Psoas muscle (tissue), 8 donors: ENCODE data around the gene SMCO1. TPM values are rescaled to one million over a fixed set of nuclear protein-coding genes. Genes with fewer than 3 reads are reported as not detected.
A peak's percentile ranks its signal among the peaks of the same experiment; 100 is the strongest.
"Not testable (repeated sequence)": the region's sequence is repeated elsewhere in the genome, so short reads cannot be mapped to it uniquely, and the experiment has no call there.

Source experiments
- ATAC-seq, 4 donors: fragments of 200-7000 bp; cut with Tn5 transposase; one replicate each; pipeline ENCODE4 v1.9.1; 2020; ENCODE audit warnings: moderate library complexity in 3 of 4, mild to moderate bottlenecking in 2 of 4
- DNase-seq, 2 donors: peaks; one replicate each; pipeline ENCODE4 v3.0.0-alpha.2; 2020
- H3K27ac ChIP-seq: fragments of 200-600 bp; one replicate; pipeline ENCODE4 v1.8.0; 2022
- H3K27me3 ChIP-seq, 3 donors: fragments of 200-600 bp in 1 of 3; one replicate each; pipeline versions ENCODE4 v1.6.1 to v1.8.0; 2013 to 2022; ENCODE audit warnings: low read length in 2 of 3, mild to moderate bottlenecking in 2 of 3, moderate library complexity in 1 of 3; ENCODE audit not compliant: insufficient read depth in 3 of 3
- H3K36me3 ChIP-seq, 2 donors: fragments of 200-600 bp in 1 of 2; one replicate each; pipeline versions ENCODE4 v1.6.1 to v1.8.0; 2013 to 2022; ENCODE audit warnings: low read depth in 1 of 2, mild to moderate bottlenecking in 1 of 2, moderate library complexity in 1 of 2; ENCODE audit not compliant: insufficient read depth in 1 of 2
- H3K4me1 ChIP-seq: fragments of 200-600 bp; one replicate; pipeline ENCODE4 v1.8.0; 2022
- H3K4me3 ChIP-seq: fragments of 200-600 bp; one replicate; pipeline ENCODE4 v1.8.0; 2022; ENCODE audit warnings: mild to moderate bottlenecking
- H3K9me3 ChIP-seq: fragments of 200-600 bp; one replicate; pipeline ENCODE4 v1.8.0; 2022
- WGBS, 3 donors: extraction: QIAGEN DNeasy Blood & Tissue Kit; methylation state at CpG; one replicate each; pipeline versions ENCODE4 v1.1.6 to v1.1.7; 2013; 5-methylcytosine and 5-hydroxymethylcytosine counted together
- intact Hi-C, 2 donors: fragments of 100-400 bp; cut with DNase I; formaldehyde crosslinking; loops; one replicate each; pipeline versions ENCODE4 v1.11.0 to v1.14.2; 2022
- polyA plus RNA-seq, 3 donors: library from polyadenylated mRNA; stranded (reverse); fragments of 200-250 nt; gene quantifications; one replicate each; pipeline ENCODE4 v1.2.3, GENCODE V29; 2013
- total RNA-seq, 4 donors: library from RNA; stranded (reverse); fragmentation: NEBNext Ultra II Directional in 2 of 4; extraction: Animal tissue kit (Norgen Biotek cat#: 25700) in 2 of 4; gene quantifications; one replicate each; pipeline versions ENCODE4 v1.2.1 to v1.2.4, GENCODE V29; 2021 to 2023
- TF ChIP-seq, protein P1 (sequence below): fragments of 200-600 bp; IDR thresholded peaks from one replicate; pipeline ENCODE4 v1.8.0; 2022; ENCODE audit warnings: antibody characterized with exemption
- donor health status: healthy with polysubstance abuse.
- donor health status: DM: no; HTN: no; CAD: no; lungs with moderate emphysema.
- donor health status: Bipolar disorder and iron deficiency.
- donor health status: healthy.
- donor health status: DM: yes; HTN: yes; CAD: no.
- donor health status: DM: no; HTN: no; CAD: no.
- donor health status: DM: no; HTN: no; CAD: no.
- donor health status: DM: yes; HTN: yes; CAD: no.

The SMCO1 gene
- total and polyA plus RNA-seq, 7 donors: 1.2 to 16.9 (median 7.3) TPM

DNA sequence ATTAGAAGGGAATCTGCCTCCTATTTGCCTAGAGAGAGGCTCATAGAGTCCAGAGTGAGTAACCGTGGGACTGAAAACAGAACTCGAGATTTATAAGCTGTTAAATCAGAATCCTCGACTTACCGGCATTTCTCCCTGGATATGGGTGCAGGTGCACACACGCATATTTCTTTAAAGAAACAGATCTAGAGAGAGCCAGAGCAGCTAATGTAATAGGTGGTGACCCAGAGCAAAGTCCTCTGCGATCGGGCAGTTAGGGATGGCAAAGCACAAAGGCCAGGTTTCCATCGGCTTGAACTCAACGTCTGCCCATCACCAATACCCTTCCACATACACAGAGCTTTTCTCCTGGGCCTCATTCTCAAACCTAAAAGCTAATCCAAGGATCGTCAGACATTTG is 25.4 kb downstream of the SMCO1 start:
- WGBS, 3 donors: 84 to 90% (median 89%) methylated on average over 10 of the region's 10 CpGs
- no peak overlapping the region for H3K27ac ChIP-seq
- peaks cover 0 to 30% of the 10 kb centered on the region in 2 donors for H3K36me3 ChIP-seq
- no peak for ATAC-seq
- H3K27me3 ChIP-seq: no peaks in the 10 kb centered on the region
- TF ChIP-seq, protein P1, sequence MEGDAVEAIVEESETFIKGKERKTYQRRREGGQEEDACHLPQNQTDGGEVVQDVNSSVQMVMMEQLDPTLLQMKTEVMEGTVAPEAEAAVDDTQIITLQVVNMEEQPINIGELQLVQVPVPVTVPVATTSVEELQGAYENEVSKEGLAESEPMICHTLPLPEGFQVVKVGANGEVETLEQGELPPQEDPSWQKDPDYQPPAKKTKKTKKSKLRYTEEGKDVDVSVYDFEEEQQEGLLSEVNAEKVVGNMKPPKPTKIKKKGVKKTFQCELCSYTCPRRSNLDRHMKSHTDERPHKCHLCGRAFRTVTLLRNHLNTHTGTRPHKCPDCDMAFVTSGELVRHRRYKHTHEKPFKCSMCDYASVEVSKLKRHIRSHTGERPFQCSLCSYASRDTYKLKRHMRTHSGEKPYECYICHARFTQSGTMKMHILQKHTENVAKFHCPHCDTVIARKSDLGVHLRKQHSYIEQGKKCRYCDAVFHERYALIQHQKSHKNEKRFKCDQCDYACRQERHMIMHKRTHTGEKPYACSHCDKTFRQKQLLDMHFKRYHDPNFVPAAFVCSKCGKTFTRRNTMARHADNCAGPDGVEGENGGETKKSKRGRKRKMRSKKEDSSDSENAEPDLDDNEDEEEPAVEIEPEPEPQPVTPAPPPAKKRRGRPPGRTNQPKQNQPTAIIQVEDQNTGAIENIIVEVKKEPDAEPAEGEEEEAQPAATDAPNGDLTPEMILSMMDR: no peak
- H3K9me3 ChIP-seq: no peaks in the 10 kb centered on the region
- DNase-seq: no peak
- H3K4me1 ChIP-seq: no peaks in the 10 kb centered on the region
- intact Hi-C loops: no loop called here
- H3K4me3 ChIP-seq: no peak overlapping the region

- intact Hi-C loops: loop anchor here in 1 of 2 donors (1.0 kb wide), 1 partner anchor 33 kb away; no protein-coding TSS in a partner anchor
- no peak for DNase-seq
- TF ChIP-seq, protein P1: peak; percentile 63
- Histone ChIP-seq H3K36me3 (peaks cover 0 to 63% of the 10 kb centered on the region in 2 donors), H3K27ac (no peak overlapping the region), H3K4me3 (no peak overlapping the region), H3K4me1 (no peaks in the 10 kb centered on the region), H3K27me3 (no peaks in the 10 kb centered on the region), H3K9me3 (no peaks in the 10 kb centered on the region)
- 81 to 87% (median 82%) methylated on average over 8 of the region's 8 CpGs for WGBS, 3 donors
- peak in 3 of 4 donors; percentile 49 to 83 (median 74) for ATAC-seq
Measured at GRCh38 chr3:196486263-196486662, 28.9 kb downstream of the SMCO1 start.

GRCh38 chr3:196477678-196478077 is 37.5 kb downstream of the SMCO1 start:
- no peak for ATAC-seq
- Histone ChIP-seq H3K36me3 (peaks cover 3 to 89% of the 10 kb centered on the region in 2 donors), H3K4me3 (no peak overlapping the region), H3K27me3 (no peaks in the 10 kb centered on the region), H3K9me3 (no peaks in the 10 kb centered on the region), H3K4me1 (no peaks in the 10 kb centered on the region), H3K27ac (no peak overlapping the region)
- DNase-seq: no peak
- 97 to 100% (median 99%) methylated on average over 4 of the region's 4 CpGs for WGBS, 3 donors
- intact Hi-C loops: no loop called here
- TF ChIP-seq, protein P1: no peak

DNA sequence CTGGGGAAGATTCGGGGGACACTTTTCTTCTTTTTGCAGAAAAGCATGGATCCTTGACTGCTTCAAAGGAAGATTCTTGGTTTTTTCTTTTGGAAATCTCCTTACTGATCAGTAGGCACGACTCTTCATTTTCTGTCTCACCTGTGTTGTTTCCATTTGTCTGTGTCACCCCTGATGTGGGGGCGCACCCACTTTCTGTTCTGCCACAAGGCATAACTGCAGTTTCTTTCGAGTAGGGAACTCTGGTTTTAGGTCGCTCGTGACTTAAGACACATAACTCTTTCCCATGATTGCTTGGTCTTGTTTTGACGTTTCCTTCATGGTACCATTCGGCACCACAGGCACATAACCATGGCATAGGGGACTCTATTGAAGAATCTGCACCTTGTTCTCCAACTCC is 42.9 kb downstream of the SMCO1 start:
- Histone ChIP-seq H3K27me3 (no peaks in the 10 kb centered on the region), H3K9me3 (no peaks in the 10 kb centered on the region), H3K36me3 (peaks cover 13 to 67% of the 10 kb centered on the region in 2 donors), H3K4me1 (no peaks in the 10 kb centered on the region), H3K4me3 (no peak overlapping the region), H3K27ac (no peak overlapping the region)
- 91 to 94% (median 92%) methylated on average over 8 of the region's 8 CpGs for WGBS, 3 donors
- no peak for ATAC-seq
- intact Hi-C loops: no loop called here
- no peak for DNase-seq
- TF ChIP-seq, protein P1: no peak

DNA sequence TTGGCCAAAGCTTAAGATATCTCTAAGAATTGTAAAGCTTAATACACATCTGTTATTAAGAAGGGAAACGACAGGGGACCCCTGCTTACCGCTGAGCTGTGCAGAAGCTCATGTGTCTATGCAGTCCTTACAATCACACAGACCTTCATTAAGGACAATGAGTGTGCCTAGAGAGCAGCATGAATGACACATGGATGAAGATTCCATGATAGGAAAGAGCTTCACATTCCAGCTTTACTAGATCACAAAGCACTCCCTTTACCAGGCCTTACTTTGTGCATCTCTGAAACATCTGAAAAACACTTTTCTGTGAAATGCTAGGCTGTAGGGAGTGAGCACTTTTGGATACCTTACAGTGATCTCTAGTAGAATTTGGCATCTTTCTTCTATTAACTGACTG is 43.6 kb downstream of the SMCO1 start:
- intact Hi-C loops: no loop called here
- TF ChIP-seq, protein P1: no peak
- no peaks in the 10 kb centered on the region for H3K9me3 ChIP-seq
- no peak overlapping the region for H3K27ac ChIP-seq
- H3K4me1 ChIP-seq: no peaks in the 10 kb centered on the region
- WGBS, 3 donors: 66 to 72% (median 67%) methylated on average over 2 of the region's 2 CpGs
- no peak for ATAC-seq
- no peaks in the 10 kb centered on the region for H3K27me3 ChIP-seq
- H3K4me3 ChIP-seq: no peak overlapping the region
- peaks cover 13 to 60% of the 10 kb centered on the region in 2 donors for H3K36me3 ChIP-seq
- no peak for DNase-seq

- ATAC-seq, intact Hi-C loops, H3K4me3 ChIP-seq, H3K9me3 ChIP-seq, DNase-seq, H3K27ac ChIP-seq, H3K4me1 ChIP-seq, H3K27me3 ChIP-seq: not testable (repeated sequence)
- H3K36me3 ChIP-seq: peaks cover 13 to 54% of the 10 kb centered on the region in 2 donors
- WGBS, 3 donors: 91 to 96% (median 94%) methylated on average over 3 of the region's 3 CpGs
Measured at GRCh38 chr3:196470182-196470581, 45.0 kb downstream of the SMCO1 start.
